ENCODE data around the gene TFPT. TPM values are rescaled to one million over a fixed set of nuclear protein-coding genes. Genes with fewer than 3 reads are reported as not detected.

Gene TFPT
- total RNA-seq, 1 experiment from 2014 or later = 26.6 TPM

DNA sequence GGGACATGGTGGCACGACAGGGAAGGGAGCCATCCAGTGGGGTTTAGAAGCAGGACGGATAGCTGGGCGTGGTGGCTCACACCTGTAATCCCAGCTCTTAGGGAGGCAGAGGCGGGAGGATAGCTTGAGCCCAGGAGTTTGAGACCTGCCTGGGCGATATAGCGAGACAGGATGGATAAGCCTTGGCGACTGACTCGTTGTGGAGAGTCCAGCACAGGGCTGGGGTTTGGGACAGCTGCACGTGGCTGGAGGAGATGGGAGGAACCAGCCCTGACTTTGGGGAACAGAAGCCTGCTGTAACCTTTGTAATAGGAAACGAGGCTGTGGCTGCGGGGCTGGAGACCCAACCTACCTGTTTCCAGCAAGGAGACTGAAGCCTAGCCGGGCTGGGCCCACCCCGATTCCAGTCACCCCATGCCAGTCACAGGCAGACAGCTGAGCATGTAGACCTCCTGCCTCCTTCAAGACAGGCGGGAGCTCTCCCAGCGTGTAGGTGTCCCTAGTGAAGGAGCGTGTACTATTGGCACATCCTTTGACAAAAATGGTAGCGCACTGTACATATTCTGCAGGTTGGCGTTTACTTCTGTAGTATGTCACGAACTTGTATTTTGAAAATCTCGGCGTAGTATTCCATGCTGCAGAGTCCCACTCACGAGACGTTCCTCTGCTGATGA is 36.0 kb upstream of the TFPT start:
- H3K23me2 ChIP-seq (ENCODE audit: insufficient read length, low read depth, low read length, poor library complexity, severe bottlenecking) = no peaks in the 10 kb centered on the region
- no peak overlapping the region for H2BK15ac ChIP-seq (ENCODE audit: low read depth, low read length)
- H3K79me2 ChIP-seq (ENCODE audit: insufficient read depth, low read length) = no peaks in the 10 kb centered on the region
- DNase-seq = no peak
- no peak overlapping the region for H2AFZ ChIP-seq (ENCODE audit: low read length)
- no peak overlapping the region for H3K4ac ChIP-seq (ENCODE audit: low read depth, low read length)
- H3K27ac ChIP-seq (ENCODE audit: insufficient read length, low read depth, low read length) = no peak overlapping the region
- no peak overlapping the region for H3K14ac ChIP-seq (ENCODE audit: insufficient read depth, low read length)
- no peaks in the 10 kb centered on the region for H4K20me1 ChIP-seq (ENCODE audit: control insufficient read depth, insufficient read depth, insufficient read length)
- H3K4me1 Mint-ChIP-seq = no peaks in the 10 kb centered on the region
- no peaks in the 10 kb centered on the region for H3K9me3 ChIP-seq (ENCODE audit: control insufficient read depth, low read depth, low read length)
- H3K4me2 ChIP-seq (ENCODE audit: insufficient read depth, insufficient read length, low read length) = no peak overlapping the region
- H3K79me1 ChIP-seq (ENCODE audit: insufficient read depth, low read depth, low read length, poor library complexity, severe bottlenecking) = no peaks in the 10 kb centered on the region
- no peak overlapping the region for H3K56ac ChIP-seq (ENCODE audit: insufficient read length, low read depth, low read length)
- peaks cover 56 to 90% (median 87%) of the 10 kb centered on the region in 3 experiments for H3K36me3 Mint-ChIP-seq (ENCODE audit: insufficient read depth in 1 of 3, low read depth in 3 of 3)
- H3K27me3 Mint-ChIP-seq (ENCODE audit: low read depth) = no peaks in the 10 kb centered on the region; the same call in 1 of the 2 replicates
- no peaks in the 10 kb centered on the region for H3K9me3 Mint-ChIP-seq
- no peak overlapping the region for H4K8ac ChIP-seq (replicated peaks; ENCODE audit: insufficient read length, low read depth, low read length)
- H4K5ac ChIP-seq (ENCODE audit: insufficient read length, low read depth, low read length) = no peak overlapping the region
- no peak overlapping the region for H4K91ac ChIP-seq (ENCODE audit: insufficient read length, low read depth, low read length)
- H3K4me3 Mint-ChIP-seq = no peak overlapping the region
- H2BK5ac ChIP-seq (ENCODE audit: insufficient read length, low read length) = no peak overlapping the region
- H3T11ph ChIP-seq (ENCODE audit: low read length) = no peak overlapping the region
- no peak overlapping the region for H2BK20ac ChIP-seq (ENCODE audit: low read depth, low read length, poor library complexity, severe bottlenecking)
- peak overlapping the region in 1 of 3 experiments; percentile 69; a peak in 1 of 7 replicates for H3K27ac Mint-ChIP-seq
- no peaks in the 10 kb centered on the region for H3K4me1 ChIP-seq (ENCODE audit: insufficient read depth, low read length)
- H2AK5ac ChIP-seq (ENCODE audit: insufficient read length, low read length) = no peak overlapping the region
- H3K9ac ChIP-seq (ENCODE audit: extremely low read depth, insufficient read length, low read length) = no peak overlapping the region
- H3K23ac ChIP-seq (ENCODE audit: insufficient read length, low read depth, low read length) = no peak overlapping the region
- TF ChIP-seq, protein P1, sequence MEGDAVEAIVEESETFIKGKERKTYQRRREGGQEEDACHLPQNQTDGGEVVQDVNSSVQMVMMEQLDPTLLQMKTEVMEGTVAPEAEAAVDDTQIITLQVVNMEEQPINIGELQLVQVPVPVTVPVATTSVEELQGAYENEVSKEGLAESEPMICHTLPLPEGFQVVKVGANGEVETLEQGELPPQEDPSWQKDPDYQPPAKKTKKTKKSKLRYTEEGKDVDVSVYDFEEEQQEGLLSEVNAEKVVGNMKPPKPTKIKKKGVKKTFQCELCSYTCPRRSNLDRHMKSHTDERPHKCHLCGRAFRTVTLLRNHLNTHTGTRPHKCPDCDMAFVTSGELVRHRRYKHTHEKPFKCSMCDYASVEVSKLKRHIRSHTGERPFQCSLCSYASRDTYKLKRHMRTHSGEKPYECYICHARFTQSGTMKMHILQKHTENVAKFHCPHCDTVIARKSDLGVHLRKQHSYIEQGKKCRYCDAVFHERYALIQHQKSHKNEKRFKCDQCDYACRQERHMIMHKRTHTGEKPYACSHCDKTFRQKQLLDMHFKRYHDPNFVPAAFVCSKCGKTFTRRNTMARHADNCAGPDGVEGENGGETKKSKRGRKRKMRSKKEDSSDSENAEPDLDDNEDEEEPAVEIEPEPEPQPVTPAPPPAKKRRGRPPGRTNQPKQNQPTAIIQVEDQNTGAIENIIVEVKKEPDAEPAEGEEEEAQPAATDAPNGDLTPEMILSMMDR (conservative IDR thresholded peaks at IDR 0.05) = no peak
- no peak overlapping the region for H2BK12ac ChIP-seq (ENCODE audit: insufficient read length, low read depth, low read length)
- H2BK120ac ChIP-seq (ENCODE audit: low read depth, low read length, poor library complexity, severe bottlenecking) = no peak overlapping the region
- H3K27me3 ChIP-seq (ENCODE audit: insufficient read depth, low read length) = no peaks in the 10 kb centered on the region
- no peak overlapping the region for H3K18ac ChIP-seq (ENCODE audit: insufficient read length, low read depth, low read length)
- WGBS (ENCODE audit: extremely low coverage, insufficient read length, low lambda C conversion rate) = no CpG with 5 or more reads among the region's 23 CpGs

All from H9 (cell line).